Astrocyte (in vitro differentiated cells and primary cell): ENCODE measurements around the gene NKAIN2. TPM values are rescaled to one million over a fixed set of nuclear protein-coding genes. Genes with fewer than 3 reads are reported as not detected.

Experiments used
- DNase-seq: peaks from one replicate; pipeline ENCODE4 v3.0.0-alpha.2; 2010; ENCODE audit warnings: low read depth
- FAIRE-seq: peaks from 2 replicates; lab custom pipeline; 2011; peaks lifted over from hg19 to GRCh38; lab: Jason Lieb, UNC
- H2AFZ ChIP-seq: 2 replicates; pipeline ENCODE4 v1.6.0; 2012; ENCODE audit warnings: low read depth, low read length, inconsistent platforms
- H3K27ac ChIP-seq: 2 replicates; pipeline ENCODE4 v1.5.1; 2011; ENCODE audit warnings: low read depth, low read length, inconsistent platforms
- H3K27me3 ChIP-seq: 2 replicates; pipeline ENCODE4 v1.6.0; 2011; ENCODE audit warnings: low read length, inconsistent platforms; ENCODE audit not compliant: insufficient read depth
- H3K36me3 ChIP-seq: 2 replicates; pipeline ENCODE4 v1.5.1; 2011; ENCODE audit warnings: low read length, inconsistent platforms; ENCODE audit not compliant: insufficient read depth
- H3K4me1 ChIP-seq: 2 replicates; pipeline ENCODE4 v1.5.1; 2011; ENCODE audit warnings: low read length, inconsistent platforms; ENCODE audit not compliant: insufficient read depth
- H3K4me2 ChIP-seq: 2 replicates; pipeline ENCODE4 v1.6.0; 2012; ENCODE audit warnings: low read length, inconsistent platforms
- H3K4me3 ChIP-seq: 2 replicates; pipeline ENCODE4 v1.5.1; 2011; ENCODE audit warnings: low read depth, mild to moderate bottlenecking, low read length, inconsistent platforms; ENCODE audit not compliant: insufficient read depth
- H3K79me2 ChIP-seq: 2 replicates; pipeline ENCODE4 v1.6.0; 2012; ENCODE audit warnings: mild to moderate bottlenecking, low read length, inconsistent platforms; ENCODE audit not compliant: insufficient read depth
- H3K9ac ChIP-seq: 2 replicates; pipeline ENCODE4 v1.6.0; 2012; ENCODE audit warnings: mild to moderate bottlenecking, low read length, inconsistent platforms
- H3K9me3 ChIP-seq: 2 replicates; pipeline ENCODE4 v1.5.1; 2012; ENCODE audit warnings: low read depth, mild to moderate bottlenecking, low read length, inconsistent platforms; ENCODE audit not compliant: insufficient read depth
- H4K20me1 ChIP-seq: 2 replicates; pipeline ENCODE4 v1.6.0; 2012; ENCODE audit warnings: low read length, inconsistent platforms; ENCODE audit not compliant: insufficient read depth
- H3K27ac Mint-ChIP-seq: one replicate; pipeline ENCODE4 v1.8.0; 2021; ENCODE audit warnings: mild to moderate bottlenecking, mixed read lengths; ENCODE audit not compliant: unreplicated experiment
- H3K27me3 Mint-ChIP-seq: one replicate; pipeline ENCODE4 v1.8.0; 2021; ENCODE audit warnings: low read depth, mixed read lengths; ENCODE audit not compliant: unreplicated experiment
- H3K36me3 Mint-ChIP-seq: one replicate; pipeline ENCODE4 v1.8.0; 2021; ENCODE audit warnings: low read depth, mixed read lengths; ENCODE audit not compliant: unreplicated experiment
- H3K4me1 Mint-ChIP-seq: one replicate; pipeline ENCODE4 v1.8.0; 2021; ENCODE audit warnings: low read depth, mixed read lengths; ENCODE audit not compliant: unreplicated experiment
- H3K4me3 Mint-ChIP-seq: one replicate; pipeline ENCODE4 v1.8.0; 2021; ENCODE audit warnings: mild to moderate bottlenecking, moderate library complexity, mixed read lengths; ENCODE audit not compliant: unreplicated experiment
- H3K9me3 Mint-ChIP-seq: one replicate; pipeline ENCODE4 v1.8.0; 2021; ENCODE audit warnings: mild to moderate bottlenecking, mixed read lengths; ENCODE audit not compliant: unreplicated experiment
- EZH2 ChIP-seq: IDR thresholded peaks from 2 replicates; pipeline ENCODE4 v1.6.1; 2012; ENCODE audit warnings: mild to moderate bottlenecking, low read length, inconsistent platforms; ENCODE audit not compliant: insufficient read depth
- total RNA-seq: library from RNA; stranded (reverse); gene quantifications from 2 replicates; pipeline ENCODE4 v1.2.1, GENCODE V29; 2021
- TF ChIP-seq, protein P1 (sequence below): IDR thresholded peaks from 2 replicates; pipeline ENCODE4 v1.5.1; 2011; ENCODE audit warnings: low read depth, mild to moderate bottlenecking, inconsistent platforms, low read length, moderate library complexity; ENCODE audit not compliant: insufficient read depth

Gene NKAIN2
- total RNA-seq, 1 donor from 2014 or later, result 0.07 TPM

DNA sequence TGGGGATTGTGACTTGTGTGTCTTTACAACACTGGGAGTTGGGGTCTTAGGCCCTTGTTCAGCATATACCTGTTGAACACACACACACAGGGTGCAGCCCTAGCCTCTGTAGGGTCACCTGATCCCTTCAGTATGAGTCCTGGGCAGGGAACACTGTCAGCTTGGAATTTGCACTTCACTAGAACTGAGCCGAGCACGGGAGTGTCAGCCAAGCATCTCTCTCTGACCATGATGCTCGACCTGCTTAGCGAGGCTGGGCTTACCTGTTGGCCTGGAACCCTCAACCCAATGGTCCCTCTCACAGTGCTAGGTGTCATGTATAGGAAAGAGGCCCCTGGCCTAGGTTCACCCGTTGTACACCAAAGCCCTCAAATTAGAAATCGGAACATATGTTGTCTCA, 96.1 kb downstream of the NKAIN2 start:
- no peak overlapping the region for H3K4me3 Mint-ChIP-seq
- Histone ChIP-seq H3K4me1 (no peaks in the 10 kb centered on the region), H3K27ac (no peak overlapping the region), H3K9ac (no peak overlapping the region), H3K4me2 (no peak overlapping the region), H3K4me3 (no peak overlapping the region), H3K79me2 (no peaks in the 10 kb centered on the region), H3K9me3 (peaks cover 4% of the 10 kb centered on the region), H3K27me3 (no peaks in the 10 kb centered on the region), H3K36me3 (no peaks in the 10 kb centered on the region), H4K20me1 (no peaks in the 10 kb centered on the region), H2AFZ (no peak overlapping the region)
- no peaks in the 10 kb centered on the region for H3K9me3 Mint-ChIP-seq
- no peaks in the 10 kb centered on the region for H3K27me3 Mint-ChIP-seq
- TF ChIP-seq EZH2, result no peak
- TF ChIP-seq, protein P1, sequence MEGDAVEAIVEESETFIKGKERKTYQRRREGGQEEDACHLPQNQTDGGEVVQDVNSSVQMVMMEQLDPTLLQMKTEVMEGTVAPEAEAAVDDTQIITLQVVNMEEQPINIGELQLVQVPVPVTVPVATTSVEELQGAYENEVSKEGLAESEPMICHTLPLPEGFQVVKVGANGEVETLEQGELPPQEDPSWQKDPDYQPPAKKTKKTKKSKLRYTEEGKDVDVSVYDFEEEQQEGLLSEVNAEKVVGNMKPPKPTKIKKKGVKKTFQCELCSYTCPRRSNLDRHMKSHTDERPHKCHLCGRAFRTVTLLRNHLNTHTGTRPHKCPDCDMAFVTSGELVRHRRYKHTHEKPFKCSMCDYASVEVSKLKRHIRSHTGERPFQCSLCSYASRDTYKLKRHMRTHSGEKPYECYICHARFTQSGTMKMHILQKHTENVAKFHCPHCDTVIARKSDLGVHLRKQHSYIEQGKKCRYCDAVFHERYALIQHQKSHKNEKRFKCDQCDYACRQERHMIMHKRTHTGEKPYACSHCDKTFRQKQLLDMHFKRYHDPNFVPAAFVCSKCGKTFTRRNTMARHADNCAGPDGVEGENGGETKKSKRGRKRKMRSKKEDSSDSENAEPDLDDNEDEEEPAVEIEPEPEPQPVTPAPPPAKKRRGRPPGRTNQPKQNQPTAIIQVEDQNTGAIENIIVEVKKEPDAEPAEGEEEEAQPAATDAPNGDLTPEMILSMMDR, result no peak
- no peak overlapping the region for H3K27ac Mint-ChIP-seq
- H3K4me1 Mint-ChIP-seq, result no peaks in the 10 kb centered on the region
- DNase-seq, result no peak
- no peak for FAIRE-seq
- H3K36me3 Mint-ChIP-seq, result no peaks in the 10 kb centered on the region

DNA sequence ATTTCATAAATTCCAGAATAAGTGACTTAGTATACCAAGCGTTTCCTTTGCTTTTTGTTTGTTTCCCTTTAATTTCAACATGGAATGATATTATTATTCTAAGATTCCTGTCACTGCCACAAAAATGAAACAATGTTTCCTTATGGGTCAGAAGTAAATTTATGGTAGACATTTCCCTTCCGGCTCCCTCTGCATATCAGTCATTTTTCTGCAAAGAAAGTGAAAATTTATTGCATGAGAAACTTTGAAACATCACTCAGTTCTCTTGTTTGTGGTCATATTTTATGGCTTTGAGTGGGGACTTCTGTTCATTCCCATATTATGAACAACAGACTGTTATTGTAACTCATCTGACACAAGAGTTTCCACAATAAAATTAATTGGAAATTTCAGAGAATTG, 97.8 kb downstream of the NKAIN2 start:
- H3K4me3 Mint-ChIP-seq, result no peak overlapping the region
- H2AFZ ChIP-seq, result no peak overlapping the region
- no peaks in the 10 kb centered on the region for H3K36me3 Mint-ChIP-seq
- DNase-seq (no peak), FAIRE-seq (no peak)
- no peaks in the 10 kb centered on the region for H3K4me1 Mint-ChIP-seq
- no peak overlapping the region for H3K9ac ChIP-seq
- no peaks in the 10 kb centered on the region for H3K79me2 ChIP-seq
- H3K27ac ChIP-seq, result no peak overlapping the region
- no peak overlapping the region for H3K4me3 ChIP-seq
- peaks cover 4% of the 10 kb centered on the region for H3K9me3 ChIP-seq
- no peaks in the 10 kb centered on the region for H3K27me3 Mint-ChIP-seq
- H3K4me1 ChIP-seq, result no peaks in the 10 kb centered on the region
- no peak overlapping the region for H3K4me2 ChIP-seq
- TF ChIP-seq, protein P1, result no peak
- no peak for TF ChIP-seq EZH2
- no peaks in the 10 kb centered on the region for H3K27me3 ChIP-seq
- no peaks in the 10 kb centered on the region for H4K20me1 ChIP-seq
- H3K36me3 ChIP-seq, result no peaks in the 10 kb centered on the region
- H3K27ac Mint-ChIP-seq, result no peak overlapping the region
- no peaks in the 10 kb centered on the region for H3K9me3 Mint-ChIP-seq

DNA sequence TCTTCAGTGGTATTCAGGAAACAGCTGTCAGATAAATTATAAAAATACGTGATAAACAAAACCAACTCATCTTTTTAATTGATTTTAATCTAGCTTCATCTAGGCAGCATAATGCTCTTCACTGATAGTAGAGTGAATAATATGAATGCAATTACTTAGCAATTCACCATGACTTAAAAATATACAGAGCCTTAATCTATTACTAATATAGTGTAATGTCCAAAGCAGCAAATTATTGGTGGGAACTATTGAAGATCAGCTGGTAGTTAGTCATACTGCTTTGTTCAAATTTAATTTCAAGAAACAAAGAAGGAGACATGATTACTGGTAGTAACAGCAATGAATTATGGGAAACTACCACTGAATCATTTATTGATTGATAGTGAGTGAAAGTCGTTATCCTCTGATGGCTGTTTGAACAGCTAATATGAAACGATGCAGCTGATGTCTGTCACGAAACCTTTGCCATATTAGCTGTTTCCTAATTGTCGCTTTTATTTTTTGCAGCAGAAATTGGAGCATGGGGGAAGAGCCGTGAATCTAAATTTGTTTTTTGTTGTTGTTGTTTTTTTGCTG, 99.2 kb downstream of the NKAIN2 start:
- no peak overlapping the region for H3K4me2 ChIP-seq
- no peak overlapping the region for H3K4me3 ChIP-seq
- H3K9ac ChIP-seq, result no peak overlapping the region
- H2AFZ ChIP-seq, result no peak overlapping the region
- H3K27ac ChIP-seq, result no peak overlapping the region
- Mint-ChIP-seq H3K27ac (no peak overlapping the region), H3K4me1 (no peaks in the 10 kb centered on the region), H3K4me3 (no peak overlapping the region), H3K27me3 (no peaks in the 10 kb centered on the region), H3K36me3 (no peaks in the 10 kb centered on the region), H3K9me3 (no peaks in the 10 kb centered on the region)
- TF ChIP-seq, protein P1, result no peak
- TF ChIP-seq EZH2, result no peak
- no peaks in the 10 kb centered on the region for H3K79me2 ChIP-seq
- no peak for DNase-seq
- no peak for FAIRE-seq
- H4K20me1 ChIP-seq, result no peaks in the 10 kb centered on the region
- H3K27me3 ChIP-seq, result no peaks in the 10 kb centered on the region
- peaks cover 4% of the 10 kb centered on the region for H3K9me3 ChIP-seq
- no peaks in the 10 kb centered on the region for H3K36me3 ChIP-seq
- no peaks in the 10 kb centered on the region for H3K4me1 ChIP-seq
